Stimulated activated CD8-positive, alpha-beta memory T cell treated with anti-CD3 and anti-CD28 coated beads, Interleukin-15, amount 100 ng/mL, for 24 hours (primary cell): Measurements from ENCODE around the gene TMEM123.
"Not testable (repeated sequence)": the region's sequence is repeated elsewhere in the genome, so short reads cannot be mapped to it uniquely, and the experiment has no call there.

Source experiments
- DNase-seq: peaks from one replicate; pipeline ENCODE4 v3.0.0-alpha.2; 2020; ENCODE audit warnings: low read depth

Gene TMEM123

GRCh38 chr11:102448869-102449224, 3.7 kb downstream of the TMEM123 start:
- no peak for DNase-seq

GRCh38 chr11:102447941-102448868, 4.4 kb downstream of the TMEM123 start:
- no peak for DNase-seq

GRCh38 chr11:102447193-102447592, 5.4 kb downstream of the TMEM123 start:
- DNase-seq = no peak

- no peak for DNase-seq
Measured at GRCh38 chr11:102446606-102447005, 6.0 kb downstream of the TMEM123 start.

GRCh38 chr11:102444693-102445092, 7.9 kb downstream of the TMEM123 start:
- DNase-seq = not testable (repeated sequence)

- DNase-seq = not testable (repeated sequence)
Measured at GRCh38 chr11:102444142-102444541, 8.4 kb downstream of the TMEM123 start.

- not testable (repeated sequence) for DNase-seq
Measured at GRCh38 chr11:102439063-102439363, 13.6 kb downstream of the TMEM123 start.

- no peak for DNase-seq
Measured at GRCh38 chr11:102438311-102439062, 14.1 kb downstream of the TMEM123 start.

- no peak for DNase-seq
Measured at GRCh38 chr11:102437727-102438126, 14.8 kb downstream of the TMEM123 start.

GRCh38 chr11:102436976-102437375, 15.6 kb downstream of the TMEM123 start:
- DNase-seq = no peak

GRCh38 chr11:102436561-102436960, 16.0 kb downstream of the TMEM123 start:
- DNase-seq = no peak

- DNase-seq = no peak
Measured at GRCh38 chr11:102435688-102436087, 16.9 kb downstream of the TMEM123 start.

- not testable (repeated sequence) for DNase-seq
Measured at GRCh38 chr11:102433571-102433970, 19.0 kb downstream of the TMEM123 start.

- DNase-seq = not testable (repeated sequence)
Measured at GRCh38 chr11:102432560-102432959, 20.0 kb downstream of the TMEM123 start.

GRCh38 chr11:102431404-102431803, 21.2 kb downstream of the TMEM123 start:
- no peak for DNase-seq

- no peak for DNase-seq
Measured at GRCh38 chr11:102430158-102430836, 22.3 kb downstream of the TMEM123 start.

- DNase-seq = no peak
Measured at GRCh38 chr11:102429691-102430090, 22.9 kb downstream of the TMEM123 start.

- no peak for DNase-seq
Measured at GRCh38 chr11:102429226-102429625, 23.3 kb downstream of the TMEM123 start.

GRCh38 chr11:102428696-102429095, 23.9 kb downstream of the TMEM123 start:
- no peak for DNase-seq

GRCh38 chr11:102427068-102427467, 25.5 kb downstream of the TMEM123 start:
- DNase-seq = no peak

GRCh38 chr11:102426570-102426969, 26.0 kb downstream of the TMEM123 start:
- DNase-seq = no peak

GRCh38 chr11:102426000-102426399, 26.6 kb downstream of the TMEM123 start:
- no peak for DNase-seq

- DNase-seq = no peak
Measured at GRCh38 chr11:102423936-102424335, 28.6 kb downstream of the TMEM123 start.
